Trophoblast cell (in vitro differentiated cells and primary cell): ENCODE results near the gene NFIB.

Experiments used
- DNase-seq, 2 donors: peaks; one replicate each; pipeline ENCODE4 v3.0.0-alpha.2; 2016
- H2AFZ ChIP-seq: 2 replicates; pipeline ENCODE4 v1.6.1; 2013; ENCODE audit warnings: low read length, moderate library complexity, mild to moderate bottlenecking; ENCODE audit not compliant: insufficient read depth, poor library complexity
- H2AK5ac ChIP-seq: 2 replicates; pipeline ENCODE4 v1.6.1; 2013; ENCODE audit warnings: mild to moderate bottlenecking, low read length
- H2BK120ac ChIP-seq: 2 replicates; pipeline ENCODE4 v1.6.1; 2013; ENCODE audit warnings: low read length, mild to moderate bottlenecking, moderate library complexity; ENCODE audit not compliant: insufficient read depth, poor library complexity
- H2BK12ac ChIP-seq: 2 replicates; pipeline ENCODE4 v1.6.1; 2013; ENCODE audit warnings: mild to moderate bottlenecking, low read length, moderate library complexity
- H2BK5ac ChIP-seq: 2 replicates; pipeline ENCODE4 v1.6.1; 2013; ENCODE audit warnings: low read length, low read depth, moderate library complexity, mild to moderate bottlenecking; ENCODE audit not compliant: poor library complexity
- H3K14ac ChIP-seq: 2 replicates; pipeline ENCODE4 v1.6.1; 2013; ENCODE audit warnings: mild to moderate bottlenecking, low read length
- H3K18ac ChIP-seq: 2 replicates; pipeline ENCODE4 v1.6.1; 2013; ENCODE audit warnings: mild to moderate bottlenecking, low read length
- H3K23ac ChIP-seq: 2 replicates; pipeline ENCODE4 v1.6.1; 2013; ENCODE audit warnings: low read length
- H3K27ac ChIP-seq: 2 replicates; pipeline ENCODE4 v1.5.1; 2013; ENCODE audit warnings: low read depth, mild to moderate bottlenecking, inconsistent platforms, low read length, moderate library complexity
- H3K27me3 ChIP-seq: 2 replicates; pipeline ENCODE4 v1.6.1; 2013; ENCODE audit warnings: inconsistent platforms, mild to moderate bottlenecking, low read length, moderate library complexity; ENCODE audit not compliant: insufficient read depth
- H3K36me3 ChIP-seq, 2 experiments: 1 replicate in 1 of 2; 2 replicates in 1 of 2; pipeline ENCODE4 v1.6.1; 2013; ENCODE audit warnings: low read length in 2 of 2, mild to moderate bottlenecking in 2 of 2, moderate library complexity in 1 of 2; ENCODE audit not compliant: insufficient read depth in 2 of 2, control insufficient read depth in 1 of 2
- H3K4ac ChIP-seq: 2 replicates; pipeline ENCODE4 v1.6.1; 2013; ENCODE audit warnings: low read depth, mild to moderate bottlenecking, low read length, moderate library complexity
- H3K4me1 ChIP-seq, 2 experiments: 1 replicate in 1 of 2; 2 replicates in 1 of 2; pipeline ENCODE4 v1.6.1; 2013; ENCODE audit warnings: low read length in 2 of 2, mild to moderate bottlenecking in 2 of 2, moderate library complexity in 1 of 2; ENCODE audit not compliant: insufficient read depth in 2 of 2, control insufficient read depth in 1 of 2
- H3K4me2 ChIP-seq: 2 replicates; pipeline ENCODE4 v1.6.1; 2013; ENCODE audit warnings: inconsistent platforms, mild to moderate bottlenecking, low read length, moderate library complexity
- H3K4me3 ChIP-seq: 2 replicates; pipeline ENCODE4 v1.5.1; 2013; ENCODE audit warnings: mild to moderate bottlenecking, low read depth, low read length, inconsistent platforms
- H3K79me1 ChIP-seq: one replicate; pipeline ENCODE4 v1.6.1; 2013; ENCODE audit warnings: low read length
- H3K79me2 ChIP-seq: 2 replicates; pipeline ENCODE4 v1.6.1; 2013; ENCODE audit warnings: low read length, mild to moderate bottlenecking; ENCODE audit not compliant: control insufficient read depth, insufficient read depth, poor library complexity
- H3K9ac ChIP-seq: 2 replicates; pipeline ENCODE4 v1.6.1; 2013; ENCODE audit warnings: mild to moderate bottlenecking, low read length
- H3K9me3 ChIP-seq: 2 replicates; pipeline ENCODE4 v1.6.1; 2013; ENCODE audit warnings: low read depth, mild to moderate bottlenecking, control low read depth, inconsistent platforms, low read length; ENCODE audit not compliant: insufficient read depth
- H4K12ac ChIP-seq: 2 replicates; pipeline ENCODE4 v1.6.1; 2013; ENCODE audit warnings: low read depth, mild to moderate bottlenecking, low read length, moderate library complexity
- H4K8ac ChIP-seq: 2 replicates; pipeline ENCODE4 v1.6.1; 2013; ENCODE audit warnings: low read depth, mild to moderate bottlenecking, low read length, moderate library complexity
- H4K91ac ChIP-seq: one replicate; pipeline ENCODE4 v1.6.1; 2013; ENCODE audit warnings: low read depth, mild to moderate bottlenecking, low read length, moderate library complexity
- WGBS: extraction: QIAGEN DNeasy Blood & Tissue Kit; methylation state at CpG from one replicate; pipeline ENCODE4 v1.1.7; 2013; ENCODE audit warnings: missing lambda C conversion rate; ENCODE audit not compliant: insufficient read length, insufficient coverage; ENCODE audit errors: extremely low coverage; 5-methylcytosine and 5-hydroxymethylcytosine counted together

NFIB gene

DNA sequence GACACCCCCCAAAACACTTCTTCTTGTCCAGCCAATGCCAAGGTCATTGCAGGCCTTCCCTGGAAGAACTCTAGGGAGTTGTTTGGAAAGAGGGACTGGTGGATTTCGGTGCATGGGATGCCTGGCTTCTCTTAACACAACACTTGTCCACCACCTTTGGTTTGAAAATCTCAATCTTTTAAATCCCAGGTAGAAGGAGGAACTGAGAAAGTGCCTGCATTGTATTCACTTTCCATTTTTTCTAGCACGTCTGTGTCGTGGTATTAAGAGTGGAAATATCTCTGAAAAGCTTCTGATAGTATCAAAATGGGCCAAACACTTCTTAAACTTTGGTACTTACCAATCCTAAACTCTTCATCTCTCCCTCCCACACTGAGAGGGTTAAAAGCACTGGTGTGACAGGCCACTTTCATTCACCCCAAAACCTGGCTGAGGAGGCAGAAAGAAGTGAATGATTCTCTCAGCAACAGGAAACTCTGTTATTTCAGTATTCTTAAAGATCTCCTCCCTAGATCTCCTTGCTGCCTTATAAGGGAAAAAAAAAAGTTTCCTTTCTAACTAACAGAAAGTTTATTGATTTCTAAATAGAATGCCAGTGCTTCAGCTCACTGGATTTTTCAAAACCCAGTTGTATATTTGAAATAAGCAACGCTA is 3.9 kb upstream of the NFIB start:
- no peak overlapping the region for H3K4me2 ChIP-seq
- no peak overlapping the region for H2BK120ac ChIP-seq
- DNase-seq, result no peak
- peaks cover 23% of the 10 kb centered on the region for H3K79me1 ChIP-seq
- no CpG with 5 or more reads among the region's 4 CpGs for WGBS
- H3K14ac ChIP-seq, result no peak overlapping the region
- no peak overlapping the region for H2BK12ac ChIP-seq
- no peaks in the 10 kb centered on the region for H3K9me3 ChIP-seq
- no peak overlapping the region for H4K91ac ChIP-seq
- H3K4me3 ChIP-seq, result no peak overlapping the region
- H3K4me1 ChIP-seq, result peaks cover 0 to under 1% of the 10 kb centered on the region in 2 experiments
- H3K27me3 ChIP-seq, result peaks cover 4% of the 10 kb centered on the region
- peaks cover 12% of the 10 kb centered on the region for H3K79me2 ChIP-seq
- H4K12ac ChIP-seq, result no peak overlapping the region
- H2AK5ac ChIP-seq, result no peak overlapping the region
- no peak overlapping the region for H4K8ac ChIP-seq
- H3K36me3 ChIP-seq, result no peaks in the 10 kb centered on the region
- H3K4ac ChIP-seq, result no peak overlapping the region
- no peak overlapping the region for H2BK5ac ChIP-seq
- H3K9ac ChIP-seq, result no peak overlapping the region
- H2AFZ ChIP-seq, result no peak overlapping the region
- no peak overlapping the region for H3K27ac ChIP-seq
- H3K23ac ChIP-seq, result no peak overlapping the region
- no peak overlapping the region for H3K18ac ChIP-seq

GRCh38 chr9:14316602-14317300 is 2.8 kb upstream of the NFIB start:
- H3K4me3 ChIP-seq, result no peak overlapping the region
- peaks cover 6% of the 10 kb centered on the region for H3K79me2 ChIP-seq
- no peak overlapping the region for H3K18ac ChIP-seq
- H3K4me1 ChIP-seq, result peaks cover 0 to 3% of the 10 kb centered on the region in 2 experiments
- no CpG with 5 or more reads among the region's 8 CpGs for WGBS
- peaks cover 4% of the 10 kb centered on the region for H3K27me3 ChIP-seq
- H3K4me2 ChIP-seq, result peak overlapping the region; percentile 93
- H3K4ac ChIP-seq, result no peak overlapping the region
- DNase-seq, result no peak
- H3K9ac ChIP-seq, result no peak overlapping the region
- H2AFZ ChIP-seq, result no peak overlapping the region
- no peak overlapping the region for H2AK5ac ChIP-seq
- H3K79me1 ChIP-seq, result peaks cover 18% of the 10 kb centered on the region
- no peak overlapping the region for H3K27ac ChIP-seq
- H4K8ac ChIP-seq, result no peak overlapping the region
- H4K12ac ChIP-seq, result no peak overlapping the region
- H3K9me3 ChIP-seq, result no peaks in the 10 kb centered on the region
- no peak overlapping the region for H2BK12ac ChIP-seq
- H3K23ac ChIP-seq, result no peak overlapping the region
- no peak overlapping the region for H4K91ac ChIP-seq
- H3K36me3 ChIP-seq, result no peaks in the 10 kb centered on the region
- no peak overlapping the region for H2BK120ac ChIP-seq
- H2BK5ac ChIP-seq, result no peak overlapping the region
- H3K14ac ChIP-seq, result no peak overlapping the region

- Histone ChIP-seq H3K9me3 (no peaks in the 10 kb centered on the region), H4K91ac (peak overlapping the region; percentile 76), H3K36me3 (no peaks in the 10 kb centered on the region), H2AK5ac (no peak overlapping the region), H3K14ac (peak overlapping the region; percentile 75), H3K4me2 (peak overlapping the region; percentile 93), H3K4me3 (peak overlapping the region; percentile 76), H3K79me1 (peaks cover 18% of the 10 kb centered on the region), H2AFZ (peak overlapping the region; percentile 71), H4K12ac (peak overlapping the region; percentile 46), H4K8ac (peak overlapping the region; percentile 62), H2BK5ac (peak overlapping the region; percentile 2), H3K4me1 (peaks cover 0 to 3% of the 10 kb centered on the region in 2 experiments), H3K9ac (peak overlapping the region; percentile 50), H2BK120ac (peak overlapping the region; percentile 52), H3K27ac (peak overlapping the region; percentile 26), H3K23ac (no peak overlapping the region), H3K4ac (peak overlapping the region; percentile 16), H2BK12ac (no peak overlapping the region), H3K27me3 (peaks cover 4% of the 10 kb centered on the region), H3K79me2 (peaks cover 6% of the 10 kb centered on the region), H3K18ac (peak overlapping the region; percentile 76)
- WGBS, result no CpG with 5 or more reads among the region's 42 CpGs
- DNase-seq, result peak in 1 of 2 donors; percentile 39
Observed at GRCh38 chr9:14315875-14316601, 2.1 kb upstream of the NFIB start.
